Occipital lobe (tissue), 3 donors: ENCODE measurements around the gene ATOH1. TPM values are rescaled to one million over a fixed set of nuclear protein-coding genes. Genes with fewer than 3 reads are reported as not detected.

Experiments used
- DNase-seq: peaks from one replicate; lab custom pipeline; 2025; lab: John Stamatoyannopoulos, UW
- small RNA-seq: library from RNA; depleted of rRNA; stranded (forward); fragments of <200 nt; gene quantifications from one replicate; pipeline ENCODE3, GENCODE V24; 2014
- total RNA-seq: library from RNA; depleted of rRNA; stranded (reverse); fragments of >200 nt; gene quantifications from one replicate; pipeline ENCODE4 v1.2.3, GENCODE V29; 2014

ATOH1 gene
- total RNA-seq, 1 donor from 2014 or later, result not detected

GRCh38 chr4:93834249-93835066, 5.9 kb downstream of the ATOH1 start:
- no peak for DNase-seq

GRCh38 chr4:93835929-93836328, 7.4 kb downstream of the ATOH1 start:
- DNase-seq, result no peak

DNA sequence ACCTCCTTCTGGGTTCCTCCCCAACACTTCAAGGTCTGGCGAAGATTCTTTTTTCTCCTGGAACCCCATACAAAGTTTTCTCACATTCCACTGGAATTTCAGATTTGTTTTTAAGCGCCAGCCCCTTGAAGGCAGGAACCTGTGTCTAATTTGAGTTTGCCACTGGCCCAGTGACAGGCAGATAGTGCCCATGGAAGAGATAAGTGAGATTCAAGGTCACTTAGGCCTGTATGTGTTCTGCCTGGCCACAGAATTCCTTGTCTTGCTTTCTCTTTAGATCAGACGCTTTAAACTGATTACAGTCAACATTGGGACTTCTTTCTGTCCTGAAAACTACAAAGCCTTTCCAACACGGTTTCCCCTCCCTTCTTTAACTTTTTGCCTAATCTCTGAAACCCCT, 11.2 kb downstream of the ATOH1 start:
- DNase-seq, result no peak

DNA sequence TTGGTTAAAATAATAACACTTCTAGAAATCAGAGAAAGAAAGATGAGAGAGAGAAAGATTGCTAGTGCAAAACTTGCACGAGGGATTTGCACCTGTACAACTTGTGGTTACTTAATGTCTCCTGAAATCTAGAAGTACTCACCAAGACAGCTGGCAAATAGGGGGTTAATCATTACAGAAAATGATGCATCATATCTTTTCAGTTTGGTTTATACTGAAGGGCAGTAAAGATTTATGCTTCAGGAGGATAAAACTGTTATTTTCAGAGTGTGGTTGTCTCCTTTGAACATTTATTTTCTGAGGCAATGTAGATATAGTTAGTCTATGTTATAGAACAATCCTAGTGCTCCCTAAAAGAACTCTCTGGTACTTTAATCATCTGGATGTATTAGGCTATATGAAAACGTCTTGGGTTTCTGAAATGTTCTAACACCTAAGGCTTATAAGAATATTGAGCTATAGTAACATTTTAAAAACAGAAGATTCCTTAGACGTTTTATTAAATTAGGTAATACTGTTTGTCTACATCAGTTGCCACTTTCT, 13.3 kb downstream of the ATOH1 start:
- no peak for DNase-seq

- DNase-seq, result no peak
Observed at GRCh38 chr4:93842601-93843252, 14.2 kb downstream of the ATOH1 start.

GRCh38 chr4:93843772-93844171, 15.2 kb downstream of the ATOH1 start:
- DNase-seq, result no peak

DNA sequence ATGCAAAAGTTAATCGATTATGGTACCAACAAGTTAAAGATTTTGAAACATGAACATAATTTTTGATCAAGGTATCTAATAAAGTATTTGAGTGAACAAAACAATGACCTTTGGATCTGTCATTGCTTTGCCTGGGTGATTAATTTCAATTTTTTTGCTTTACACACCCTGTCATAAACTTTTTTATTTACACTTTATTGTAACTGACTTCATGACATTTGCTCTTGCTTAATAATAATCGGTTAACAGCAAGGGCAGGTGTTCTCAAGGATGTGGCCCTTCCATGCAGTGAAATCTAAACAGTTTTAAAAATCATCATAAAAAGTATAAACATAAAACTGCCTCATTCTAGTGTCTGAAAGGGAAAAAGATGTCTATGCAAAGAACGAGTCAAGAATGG, 24.1 kb downstream of the ATOH1 start:
- DNase-seq, result no peak

DNA sequence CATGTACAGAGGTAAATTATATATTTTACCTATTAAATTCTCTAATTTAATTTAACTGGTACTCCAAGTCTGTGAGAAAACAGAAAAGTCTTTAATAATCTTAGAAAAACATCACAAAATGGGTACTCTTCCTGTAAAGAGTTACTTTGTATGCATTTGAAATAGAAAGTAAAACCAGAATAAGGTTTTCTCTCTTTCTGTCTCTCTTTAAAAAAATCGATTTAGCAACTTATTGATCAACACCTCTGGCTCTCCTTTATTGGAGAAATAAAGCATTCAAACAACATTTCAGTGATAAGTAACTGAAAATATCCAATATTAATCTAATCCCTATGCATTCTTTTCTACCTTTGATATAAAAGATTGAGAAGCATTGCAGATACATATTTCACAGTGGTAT, 27.4 kb downstream of the ATOH1 start:
- no peak for DNase-seq

- DNase-seq, result no peak
Observed at GRCh38 chr4:93865650-93866049, 37.1 kb downstream of the ATOH1 start.

DNA sequence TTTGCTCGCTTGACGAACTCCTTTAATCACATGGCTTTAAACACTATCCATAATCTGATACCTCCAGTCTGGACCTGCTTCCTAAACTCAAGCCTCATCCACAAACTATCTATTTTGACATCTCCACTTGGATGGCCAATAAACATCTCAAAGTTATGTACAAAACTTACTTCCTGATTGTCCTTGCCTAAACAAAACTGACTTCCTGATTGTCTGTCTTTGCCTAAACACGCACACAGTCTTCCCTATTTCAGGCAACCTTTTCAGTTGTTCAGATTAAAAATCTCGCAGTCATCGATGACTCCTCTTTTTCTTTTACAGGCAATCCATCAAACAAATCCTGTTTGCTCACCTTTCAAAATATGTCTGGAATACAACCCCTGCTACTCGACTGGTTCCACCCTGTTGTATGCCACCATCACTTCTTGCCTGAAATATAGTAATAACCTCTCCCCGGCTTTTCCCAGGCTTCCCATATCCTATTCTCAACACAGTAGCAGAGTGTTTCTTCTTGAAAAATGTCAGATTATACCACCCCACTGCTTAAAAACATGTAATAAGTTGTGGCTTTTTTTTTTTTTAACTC, 39.0 kb downstream of the ATOH1 start:
- no peak for DNase-seq

DNA sequence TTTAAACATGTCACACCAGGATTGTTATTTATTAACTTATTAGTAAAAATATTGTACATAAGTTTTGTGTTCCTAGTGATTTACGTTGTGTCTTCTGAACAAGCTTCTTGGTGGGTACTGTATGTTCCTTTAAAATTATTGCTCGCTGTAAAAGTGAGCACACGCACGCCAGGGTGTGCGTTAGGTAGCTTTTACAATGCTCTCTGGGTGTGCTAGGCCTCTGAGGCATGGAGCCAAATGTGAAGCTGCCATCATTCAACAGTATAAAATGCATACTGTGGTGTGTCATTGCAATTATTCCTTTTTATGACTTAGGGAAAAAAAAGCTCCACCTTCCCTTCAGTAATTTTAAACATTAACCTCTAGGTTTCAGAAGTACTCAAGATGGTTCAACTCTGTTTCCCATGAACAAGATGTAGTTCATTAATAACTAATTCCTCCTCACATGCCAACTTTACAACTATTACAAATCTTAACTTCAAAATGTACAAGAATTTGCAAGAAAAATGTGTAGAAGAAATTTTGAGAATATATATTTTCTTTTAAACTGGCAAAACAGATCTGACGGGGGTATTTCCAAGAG, 42.4 kb downstream of the ATOH1 start:
- no peak for DNase-seq

DNA sequence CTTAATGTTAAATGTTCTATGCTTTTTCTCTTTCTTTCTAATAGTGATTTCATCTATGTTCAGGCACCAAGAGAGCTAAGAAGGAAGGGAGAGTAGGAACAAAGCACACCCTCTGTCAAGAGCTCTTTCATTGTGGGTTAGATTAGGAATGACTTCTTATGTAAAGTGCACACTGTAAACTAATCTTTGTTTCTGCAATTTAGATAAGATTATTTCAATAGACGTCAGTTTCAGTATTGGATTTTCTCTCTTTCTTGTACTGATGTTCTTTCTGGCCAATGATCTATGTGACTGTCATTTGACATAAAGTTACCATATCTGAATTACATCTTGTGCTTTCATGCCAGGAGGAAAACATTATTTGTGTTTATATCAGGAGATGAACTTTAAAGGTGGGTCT, 48.2 kb downstream of the ATOH1 start:
- no peak for DNase-seq

DNA sequence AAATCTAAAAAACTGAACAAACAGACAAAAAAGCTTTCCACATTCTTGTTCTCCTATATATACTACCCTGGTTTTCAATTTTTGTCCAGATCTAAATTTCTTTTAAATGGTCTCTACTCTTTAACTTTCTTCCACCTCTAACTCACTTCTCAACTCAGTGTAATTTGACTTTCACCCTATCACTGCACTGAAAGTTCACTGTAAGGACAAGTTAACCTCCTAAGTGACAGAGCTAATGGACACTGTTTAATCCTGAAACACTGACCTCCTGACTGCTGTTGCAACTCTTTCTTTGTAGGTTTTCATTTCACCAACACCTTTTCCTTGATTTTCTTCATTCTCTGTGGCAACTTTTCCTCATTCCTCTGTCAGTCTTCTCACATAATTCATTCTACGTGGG, 50.0 kb downstream of the ATOH1 start:
- no peak for DNase-seq

GRCh38 chr4:93879919-93880318, 51.4 kb downstream of the ATOH1 start:
- DNase-seq, result no peak

Small RNAs within 50 kb of the gene (small RNA-seq; reads per million reads assigned to genes)
- gene RNA5SP164, result not detected
